VCaP (cell line): ENCODE measurements around the gene WNT9A.

Experiments used
- H3K27ac ChIP-seq: fragments of 450-650 bp; 2 replicates; pipeline ENCODE4 v1.5.1; 2017
- TF ChIP-seq, protein P1 (sequence below): fragments of 450-650 bp; conservative IDR thresholded peaks from 2 replicates; pipeline ENCODE4 v1.5.1; 2017; ENCODE audit warnings: mild to moderate bottlenecking, moderate library complexity

Gene WNT9A

GRCh38 chr1:227961651-227962466 lies 14.1 kb upstream of the WNT9A start:
- no peak overlapping the region for H3K27ac ChIP-seq
- TF ChIP-seq, protein P1, sequence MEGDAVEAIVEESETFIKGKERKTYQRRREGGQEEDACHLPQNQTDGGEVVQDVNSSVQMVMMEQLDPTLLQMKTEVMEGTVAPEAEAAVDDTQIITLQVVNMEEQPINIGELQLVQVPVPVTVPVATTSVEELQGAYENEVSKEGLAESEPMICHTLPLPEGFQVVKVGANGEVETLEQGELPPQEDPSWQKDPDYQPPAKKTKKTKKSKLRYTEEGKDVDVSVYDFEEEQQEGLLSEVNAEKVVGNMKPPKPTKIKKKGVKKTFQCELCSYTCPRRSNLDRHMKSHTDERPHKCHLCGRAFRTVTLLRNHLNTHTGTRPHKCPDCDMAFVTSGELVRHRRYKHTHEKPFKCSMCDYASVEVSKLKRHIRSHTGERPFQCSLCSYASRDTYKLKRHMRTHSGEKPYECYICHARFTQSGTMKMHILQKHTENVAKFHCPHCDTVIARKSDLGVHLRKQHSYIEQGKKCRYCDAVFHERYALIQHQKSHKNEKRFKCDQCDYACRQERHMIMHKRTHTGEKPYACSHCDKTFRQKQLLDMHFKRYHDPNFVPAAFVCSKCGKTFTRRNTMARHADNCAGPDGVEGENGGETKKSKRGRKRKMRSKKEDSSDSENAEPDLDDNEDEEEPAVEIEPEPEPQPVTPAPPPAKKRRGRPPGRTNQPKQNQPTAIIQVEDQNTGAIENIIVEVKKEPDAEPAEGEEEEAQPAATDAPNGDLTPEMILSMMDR, result no peak

GRCh38 chr1:227959325-227959860 lies 11.7 kb upstream of the WNT9A start:
- TF ChIP-seq, protein P1, result no peak
- H3K27ac ChIP-seq, result no peak overlapping the region

GRCh38 chr1:227958617-227959324 lies 11.0 kb upstream of the WNT9A start:
- no peak overlapping the region for H3K27ac ChIP-seq
- TF ChIP-seq, protein P1, result no peak

DNA sequence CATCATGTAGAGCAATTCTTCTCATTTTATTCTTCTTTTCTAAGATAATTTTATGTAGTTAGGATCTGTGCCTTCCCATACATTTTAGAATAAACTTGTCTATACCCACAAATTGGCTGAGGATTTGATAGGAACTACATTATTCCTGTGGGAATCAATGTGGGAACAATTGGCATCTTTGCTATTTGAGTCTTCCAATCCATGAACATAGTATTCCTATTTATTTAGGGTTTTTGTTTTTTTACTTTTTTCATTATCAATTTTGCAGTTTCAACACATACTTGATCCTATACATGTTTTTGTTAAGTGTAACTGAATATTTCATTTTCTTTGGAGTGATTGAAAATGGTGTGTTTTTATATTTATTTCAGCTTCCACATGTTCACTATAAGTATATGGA lies 8.1 kb upstream of the WNT9A start:
- TF ChIP-seq, protein P1, result no peak
- H3K27ac ChIP-seq, result no peak overlapping the region

- TF ChIP-seq, protein P1, result peak; percentile 15; the same call in 1 of the 2 replicates
Observed at GRCh38 chr1:227954163-227954850, 6.6 kb upstream of the WNT9A start.

GRCh38 chr1:227953022-227953412 lies 5.3 kb upstream of the WNT9A start:
- no peak overlapping the region for H3K27ac ChIP-seq
- TF ChIP-seq, protein P1, result no peak

More at GRCh38 chr1:227954163-227954850, 6.6 kb upstream of the WNT9A start:
- H3K27ac ChIP-seq, result no peak overlapping the region
